ENCODE measurements around the gene LRRC27. TPM values are rescaled to one million over a fixed set of nuclear protein-coding genes. Genes with fewer than 3 reads are reported as not detected.

LRRC27 gene
- polyA plus RNA-seq, 2 of the 4 experiments (the other 2 are of a cell fraction) = 6.5 to 6.9 TPM

GRCh38 chr10:132363376-132363775 is 31.4 kb downstream of the LRRC27 start:
- no peak overlapping the region for H3K27ac ChIP-seq
- FAIRE-seq (no peak), ATAC-seq (peak in 1 of 2 experiments; percentile 26; a peak in 2 of 6 replicates), DNase-seq (ENCODE audit: low read depth in 1 of 2, low spot score in 1 of 2) (no peak)
- POLR2A ChIA-PET = no interaction called here
- H3K9me3 ChIP-seq = no peaks in the 10 kb centered on the region
- no peak for TF ChIP-seq JUN (IDR thresholded peaks at IDR 0.05)
- TF ChIP-seq HOXA7 (CRISPR knock-in tag; IDR thresholded peaks at IDR 0.05) = no peak
- no peak for TF ChIP-seq JUNB (IDR thresholded peaks at IDR 0.05)
- TF ChIP-seq ATOH8 (CRISPR knock-in tag; IDR thresholded peaks at IDR 0.05; ENCODE audit: low read depth) = no peak
- no peak for TF ChIP-seq USF2 (IDR thresholded peaks at IDR 0.05)
- no peak for TF ChIP-seq ZC3H11A (IDR thresholded peaks at IDR 0.05)
- no peak for TF ChIP-seq CBX2 (IDR thresholded peaks at IDR 0.05; ENCODE audit: borderline replicate concordance, low read depth)
- no peak for TF ChIP-seq MAFK (IDR thresholded peaks at IDR 0.05; ENCODE audit: partially characterized antibody)
- no peak for TF ChIP-seq SREBF2 (IDR thresholded peaks at IDR 0.05)
- no peak for TF ChIP-seq NFE2L2 (conservative IDR thresholded peaks at IDR 0.05; ENCODE audit: low read length)
- no peak for TF ChIP-seq CBX8 (IDR thresholded peaks at IDR 0.05)
- no peak for TF ChIP-seq ESRRA (IDR thresholded peaks at IDR 0.05; ENCODE audit: borderline replicate concordance, low read length)
- no peak for TF ChIP-seq SMC3 (IDR thresholded peaks at IDR 0.05)
- H3K4me1 ChIP-seq = no peaks in the 10 kb centered on the region
- WGBS (ENCODE audit: missing lambda C conversion rate) = 79% methylated on average over 15 of the region's 15 CpGs
- no peak overlapping the region for H3K4me2 ChIP-seq
- H3K4me3 ChIP-seq = no peak overlapping the region
- CTCF ChIA-PET = interaction anchor here (2.2 kb wide), 1 partner anchor 10 kb away, joined by 11 read pairs; no protein-coding TSS in a partner anchor

GRCh38 chr10:132363921-132364593 is 32.1 kb downstream of the LRRC27 start:
- no peak for TF ChIP-seq CBX2 (IDR thresholded peaks at IDR 0.05; ENCODE audit: borderline replicate concordance, low read depth)
- TF ChIP-seq REST (IDR thresholded peaks at IDR 0.05) = no peak
- no peak for TF ChIP-seq RFX5 (IDR thresholded peaks at IDR 0.05)
- TF ChIP-seq POLR2A (IDR thresholded peaks at IDR 0.05; ENCODE audit: low read length) = peak; percentile 16; the same call in 1 of the 2 replicates
- no peak for TF ChIP-seq RAD21 (conservative IDR thresholded peaks at IDR 0.05 in 1 of 2, IDR thresholded peaks at IDR 0.05 in 1 of 2)
- Histone ChIP-seq H3K4me2 (no peak overlapping the region), H3K4me3 (no peak overlapping the region), H3K4me1 (no peaks in the 10 kb centered on the region), H3K9me3 (no peaks in the 10 kb centered on the region), H3K27ac (no peak overlapping the region)
- WGBS (ENCODE audit: missing lambda C conversion rate) = 65% methylated on average over 16 of the region's 16 CpGs
- DNase-seq (ENCODE audit: low read depth in 1 of 2, low spot score in 1 of 2) = peak; percentile 44 to 46
- ChIA-PET CTCF (interaction anchor here (2.2 kb wide), 1 partner anchor 11 kb away, joined by 11 read pairs; no protein-coding TSS in a partner anchor), POLR2A (no interaction called here)
- peak; percentile 61 to 91 for ATAC-seq
- FAIRE-seq = peak; percentile 100

- no peak overlapping the region for H3K4me3 ChIP-seq
- ChIA-PET CTCF (no interaction called here), POLR2A (no interaction called here)
- no peak overlapping the region for H3K27ac ChIP-seq
- TF ChIP-seq JUN (IDR thresholded peaks at IDR 0.05) (no peak), CHD4 (IDR thresholded peaks at IDR 0.05; ENCODE audit: borderline replicate concordance) (no peak), MAFK (IDR thresholded peaks at IDR 0.05; ENCODE audit: partially characterized antibody) (no peak), ZFP36 (IDR thresholded peaks at IDR 0.05; ENCODE audit: borderline replicate concordance, partially characterized antibody) (no peak), TP53 (CRISPR knock-in tag; IDR thresholded peaks at IDR 0.05) (no peak), HOXA7 (CRISPR knock-in tag; IDR thresholded peaks at IDR 0.05) (no peak), JUNB (IDR thresholded peaks at IDR 0.05) (no peak), KDM1A (IDR thresholded peaks at IDR 0.05; ENCODE audit: low read depth) (no peak), MAX (IDR thresholded peaks at IDR 0.05) (no peak), HMGXB4 (CRISPR knock-in tag; IDR thresholded peaks at IDR 0.05; ENCODE audit: borderline replicate concordance) (no peak), ZC3H11A (IDR thresholded peaks at IDR 0.05) (no peak)
- ATAC-seq (peak in 1 of 2 experiments; percentile 60; a peak in 2 of 6 replicates), DNase-seq (ENCODE audit: low read depth in 1 of 2, low spot score in 1 of 2) (no peak), FAIRE-seq (no peak)
- 81% methylated on average over 14 of the region's 14 CpGs for WGBS (ENCODE audit: missing lambda C conversion rate)
- H3K4me1 ChIP-seq = no peaks in the 10 kb centered on the region
- H3K4me2 ChIP-seq = no peak overlapping the region
- no peaks in the 10 kb centered on the region for H3K9me3 ChIP-seq
These were observed 32.6 kb downstream of the LRRC27 start for GRCh38 chr10:132364594-132364970.
